Germinal center (tissue), 1 donor: ENCODE results near the gene TBC1D2B.

Experiments used
- DNase-seq: peaks from one replicate; pipeline ENCODE4 v3.0.0; 2012; ENCODE audit warnings: mixed read lengths, low spot score

Gene TBC1D2B

GRCh38 chr15:78093242-78094020, 15.9 kb upstream of the TBC1D2B start:
- no peak for DNase-seq

- DNase-seq, result no peak
These were observed 14.9 kb upstream of the TBC1D2B start, which contains the start of gene SH2D7 for GRCh38 chr15:78092261-78093041. Gene SH2D7 (plus strand): TSS chr15:78092561. CDS start chr15:78092585, 24 bp downstream.

- DNase-seq, result no peak
These were observed 13.0 kb upstream of the TBC1D2B start for GRCh38 chr15:78090422-78091063.

GRCh38 chr15:78088773-78089080, 11.2 kb upstream of the TBC1D2B start:
- no peak for DNase-seq

GRCh38 chr15:78087951-78088772, 10.7 kb upstream of the TBC1D2B start:
- peak; percentile 53 for DNase-seq

GRCh38 chr15:78085928-78086327, 8.4 kb upstream of the TBC1D2B start:
- DNase-seq, result no peak

GRCh38 chr15:78084449-78084750, 6.9 kb upstream of the TBC1D2B start:
- no peak for DNase-seq

GRCh38 chr15:78083687-78084448, 6.4 kb upstream of the TBC1D2B start:
- no peak for DNase-seq

- no peak for DNase-seq
These were observed 5.7 kb upstream of the TBC1D2B start for GRCh38 chr15:78083186-78083585.

- no peak for DNase-seq
These were observed 5.2 kb upstream of the TBC1D2B start for GRCh38 chr15:78082743-78083110.

GRCh38 chr15:78082106-78082742, 4.7 kb upstream of the TBC1D2B start:
- no peak for DNase-seq

GRCh38 chr15:78080088-78080460, 2.6 kb upstream of the TBC1D2B start:
- no peak for DNase-seq

GRCh38 chr15:78079298-78080087, 2.0 kb upstream of the TBC1D2B start:
- DNase-seq, result no peak

- DNase-seq, result no peak
These were observed 330 bp upstream of the TBC1D2B start for GRCh38 chr15:78077871-78078210.

- DNase-seq, result no peak
These were observed 1.1 kb downstream of the TBC1D2B start for GRCh38 chr15:78076231-78077052.

- DNase-seq, result no peak
These were observed 1.9 kb downstream of the TBC1D2B start for GRCh38 chr15:78075490-78076230.

GRCh38 chr15:78073046-78073787, 4.3 kb downstream of the TBC1D2B start:
- no peak for DNase-seq
